ENCODE results near the gene KIF13A. TPM values are rescaled to one million over a fixed set of nuclear protein-coding genes. Genes with fewer than 3 reads are reported as not detected.

The KIF13A gene
- total RNA-seq, 1 donor from 2014 or later, result 43.0 TPM

DNA sequence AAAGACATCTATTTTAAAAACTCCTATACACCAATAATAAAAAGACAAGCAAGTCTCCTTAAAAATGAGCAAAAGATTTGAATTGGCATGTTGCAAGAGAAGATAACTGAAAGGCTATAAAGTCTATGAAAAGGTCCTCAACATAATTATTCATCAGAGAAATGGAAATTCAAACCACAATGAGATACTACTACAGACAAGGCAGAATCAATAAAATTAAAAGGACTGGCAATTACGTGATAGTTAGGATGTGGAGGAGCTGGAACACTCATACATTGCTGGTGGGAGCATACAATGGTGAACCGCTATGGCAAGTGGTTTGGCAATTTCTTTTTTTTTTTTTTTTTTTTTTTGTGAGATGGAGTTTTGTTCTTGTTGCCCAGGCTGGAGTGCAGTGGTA is 43.8 kb upstream of the KIF13A start:
- Histone ChIP-seq H3K4me1 (peaks cover 7% of the 10 kb centered on the region), H3K27me3 (no peaks in the 10 kb centered on the region), H3K9me3 (no peaks in the 10 kb centered on the region), H3K36me3 (no peaks in the 10 kb centered on the region), H3K4me3 (no peak overlapping the region), H3K27ac (no peak overlapping the region)
- intact Hi-C loops (cut with DNase I), result no loop called here
- DNase-seq (ENCODE audit: extremely low spot score in 2 of 2), result no peak
- TF ChIP-seq, protein P1, sequence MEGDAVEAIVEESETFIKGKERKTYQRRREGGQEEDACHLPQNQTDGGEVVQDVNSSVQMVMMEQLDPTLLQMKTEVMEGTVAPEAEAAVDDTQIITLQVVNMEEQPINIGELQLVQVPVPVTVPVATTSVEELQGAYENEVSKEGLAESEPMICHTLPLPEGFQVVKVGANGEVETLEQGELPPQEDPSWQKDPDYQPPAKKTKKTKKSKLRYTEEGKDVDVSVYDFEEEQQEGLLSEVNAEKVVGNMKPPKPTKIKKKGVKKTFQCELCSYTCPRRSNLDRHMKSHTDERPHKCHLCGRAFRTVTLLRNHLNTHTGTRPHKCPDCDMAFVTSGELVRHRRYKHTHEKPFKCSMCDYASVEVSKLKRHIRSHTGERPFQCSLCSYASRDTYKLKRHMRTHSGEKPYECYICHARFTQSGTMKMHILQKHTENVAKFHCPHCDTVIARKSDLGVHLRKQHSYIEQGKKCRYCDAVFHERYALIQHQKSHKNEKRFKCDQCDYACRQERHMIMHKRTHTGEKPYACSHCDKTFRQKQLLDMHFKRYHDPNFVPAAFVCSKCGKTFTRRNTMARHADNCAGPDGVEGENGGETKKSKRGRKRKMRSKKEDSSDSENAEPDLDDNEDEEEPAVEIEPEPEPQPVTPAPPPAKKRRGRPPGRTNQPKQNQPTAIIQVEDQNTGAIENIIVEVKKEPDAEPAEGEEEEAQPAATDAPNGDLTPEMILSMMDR (IDR thresholded peaks at IDR 0.05), result no peak
- TF ChIP-seq POLR2AphosphoS5 (IDR thresholded peaks at IDR 0.05; ENCODE audit: insufficient read depth in 1 of 2, low read depth in 1 of 2) (no peak), POLR2A (IDR thresholded peaks at IDR 0.05) (no peak)

DNA sequence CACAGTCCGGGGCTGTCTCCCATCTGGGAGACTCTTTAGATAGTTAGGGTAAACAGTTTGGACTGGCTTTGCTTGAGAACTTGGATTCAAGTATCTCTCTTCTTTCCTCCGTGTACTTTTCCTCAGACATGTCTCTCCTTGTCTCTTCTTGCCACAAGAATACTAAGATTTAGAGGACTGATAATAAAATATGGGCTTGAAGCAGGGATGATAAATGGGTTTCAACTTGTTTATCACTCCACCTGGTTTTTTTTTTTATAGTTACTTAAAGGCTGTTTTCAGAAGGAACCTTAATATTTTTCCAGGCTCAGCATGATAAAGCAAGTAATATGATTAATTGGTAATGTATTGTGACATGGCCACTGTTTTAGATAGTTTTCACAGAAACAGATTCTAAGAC is 40.9 kb upstream of the KIF13A start:
- Histone ChIP-seq H3K27ac (no peak overlapping the region), H3K4me1 (peaks cover 7% of the 10 kb centered on the region), H3K27me3 (no peaks in the 10 kb centered on the region), H3K9me3 (no peaks in the 10 kb centered on the region), H3K36me3 (no peaks in the 10 kb centered on the region), H3K4me3 (no peak overlapping the region)
- no peak for DNase-seq (ENCODE audit: extremely low spot score in 2 of 2)
- peak in 1 of 2 donors; percentile 7 for TF ChIP-seq POLR2AphosphoS5 (IDR thresholded peaks at IDR 0.05; ENCODE audit: insufficient read depth in 1 of 2, low read depth in 1 of 2)
- TF ChIP-seq, protein P1 (IDR thresholded peaks at IDR 0.05), result no peak
- intact Hi-C loops (cut with DNase I), result no loop called here

DNA sequence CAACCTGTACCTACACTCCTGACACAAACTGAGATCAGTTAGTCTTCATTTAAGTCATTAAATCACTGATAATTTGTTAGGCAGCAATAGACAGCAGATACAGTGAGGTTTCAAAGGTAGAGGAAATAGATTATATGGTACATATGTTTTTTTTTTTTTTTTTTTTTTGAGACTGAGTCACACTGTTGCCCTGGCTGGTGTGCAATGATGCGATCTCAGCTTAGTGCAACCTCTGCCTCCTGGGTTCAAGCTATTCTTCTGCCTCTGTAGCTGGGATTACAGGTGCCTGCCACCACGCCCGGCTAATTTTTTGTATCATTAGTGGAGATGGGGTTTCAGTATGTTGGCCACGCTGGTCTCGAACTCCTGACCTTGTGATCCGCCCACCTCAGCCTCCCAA is 38.2 kb upstream of the KIF13A start:
- H3K36me3 ChIP-seq, result no peaks in the 10 kb centered on the region
- no peaks in the 10 kb centered on the region for H3K9me3 ChIP-seq
- no peak for TF ChIP-seq POLR2AphosphoS5 (IDR thresholded peaks at IDR 0.05; ENCODE audit: insufficient read depth in 1 of 2, low read depth in 1 of 2)
- TF ChIP-seq, protein P1 (IDR thresholded peaks at IDR 0.05), result no peak
- no peak for TF ChIP-seq POLR2A (IDR thresholded peaks at IDR 0.05)
- H3K27me3 ChIP-seq, result no peaks in the 10 kb centered on the region
- H3K4me3 ChIP-seq, result no peak overlapping the region
- peaks cover 16% of the 10 kb centered on the region for H3K4me1 ChIP-seq
- DNase-seq (ENCODE audit: extremely low spot score in 2 of 2), result no peak
- H3K27ac ChIP-seq, result no peak overlapping the region
- intact Hi-C loops (cut with DNase I), result no loop called here

DNA sequence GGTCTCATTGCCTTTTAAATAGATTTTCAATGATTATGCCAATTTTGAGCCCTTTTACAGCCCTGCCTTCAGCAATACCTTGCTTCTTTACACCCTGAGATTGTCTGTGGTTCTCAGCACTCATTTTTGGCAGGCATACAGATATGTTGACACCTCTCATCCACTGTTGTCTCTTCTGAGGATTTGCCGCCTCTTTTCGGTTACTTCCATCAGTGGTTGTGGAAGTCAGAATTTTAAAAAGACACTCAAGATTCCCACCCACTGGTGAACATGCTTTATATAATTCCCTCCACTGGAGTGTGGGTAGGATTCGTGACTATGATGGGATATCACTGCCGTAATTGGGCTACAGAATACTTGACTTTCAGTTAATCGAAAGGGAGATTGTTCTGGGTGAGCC is 37.4 kb upstream of the KIF13A start:
- Histone ChIP-seq H3K27me3 (no peaks in the 10 kb centered on the region), H3K9me3 (no peaks in the 10 kb centered on the region), H3K36me3 (no peaks in the 10 kb centered on the region), H3K27ac (no peak overlapping the region), H3K4me3 (no peak overlapping the region), H3K4me1 (peaks cover 16% of the 10 kb centered on the region)
- DNase-seq (ENCODE audit: extremely low spot score in 2 of 2), result no peak
- TF ChIP-seq POLR2AphosphoS5 (IDR thresholded peaks at IDR 0.05; ENCODE audit: insufficient read depth in 1 of 2, low read depth in 1 of 2) (no peak), POLR2A (IDR thresholded peaks at IDR 0.05) (no peak)
- TF ChIP-seq, protein P1 (IDR thresholded peaks at IDR 0.05), result no peak
- intact Hi-C loops (cut with DNase I), result no loop called here

DNA sequence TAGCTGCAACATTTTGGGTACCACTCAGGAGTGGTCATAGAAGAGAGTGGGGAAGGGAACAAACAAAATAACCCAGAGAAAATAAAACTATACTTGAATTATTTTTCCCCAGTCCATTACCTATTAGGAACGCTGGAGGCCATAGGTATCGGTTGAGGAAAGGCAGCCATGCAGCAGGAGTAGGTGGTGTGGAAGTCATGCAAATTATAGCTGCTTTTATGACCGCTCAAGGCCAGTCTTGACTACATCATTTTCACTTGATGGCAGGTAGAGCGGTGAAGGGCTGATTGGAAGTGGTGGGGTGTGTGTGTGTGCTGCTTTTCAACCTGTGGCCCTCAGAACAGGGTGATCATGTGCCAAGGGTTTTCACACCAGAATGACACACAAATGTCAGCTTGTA is 36.5 kb upstream of the KIF13A start:
- Histone ChIP-seq H3K36me3 (no peaks in the 10 kb centered on the region), H3K27ac (no peak overlapping the region), H3K9me3 (no peaks in the 10 kb centered on the region), H3K27me3 (no peaks in the 10 kb centered on the region), H3K4me3 (no peak overlapping the region), H3K4me1 (peaks cover 12% of the 10 kb centered on the region)
- DNase-seq (ENCODE audit: extremely low spot score in 2 of 2), result no peak
- TF ChIP-seq POLR2AphosphoS5 (IDR thresholded peaks at IDR 0.05; ENCODE audit: insufficient read depth in 1 of 2, low read depth in 1 of 2), result no peak
- TF ChIP-seq, protein P1 (IDR thresholded peaks at IDR 0.05), result no peak
- intact Hi-C loops (cut with DNase I), result no loop called here

Measured in vagina (tissue), 2 donors.